IPS-20b (cell line): Measurements from ENCODE around the gene PRSS58.

Experiments
- H3K27ac ChIP-seq: one replicate; pipeline ENCODE4 v1.5.1; 2013; ENCODE audit warnings: low read length
- H3K27me3 ChIP-seq: 2 replicates; pipeline ENCODE4 v1.6.1; 2013; ENCODE audit warnings: mild to moderate bottlenecking, low read length, inconsistent platforms; ENCODE audit not compliant: insufficient read depth
- H3K36me3 ChIP-seq: 2 replicates; pipeline ENCODE4 v1.6.1; 2013; ENCODE audit warnings: low read depth, mild to moderate bottlenecking, inconsistent platforms, low read length, moderate library complexity; ENCODE audit not compliant: insufficient read depth
- H3K4me1 ChIP-seq: 2 replicates; pipeline ENCODE4 v1.6.1; 2013; ENCODE audit warnings: mild to moderate bottlenecking, control low read depth, inconsistent platforms, low read length, moderate library complexity; ENCODE audit not compliant: insufficient read depth
- H3K4me3 ChIP-seq: 2 replicates; pipeline ENCODE4 v1.5.1; 2013; ENCODE audit warnings: mild to moderate bottlenecking, low read length, inconsistent platforms
- H3K9ac ChIP-seq: 2 replicates; pipeline ENCODE4 v1.6.1; 2013; ENCODE audit warnings: low read depth, mild to moderate bottlenecking, inconsistent platforms, low read length, moderate library complexity
- H3K9me3 ChIP-seq: 2 replicates; pipeline ENCODE4 v1.6.1; 2013; ENCODE audit warnings: mild to moderate bottlenecking, low read depth, low read length, inconsistent platforms; ENCODE audit not compliant: insufficient read depth

Gene PRSS58, protein sequence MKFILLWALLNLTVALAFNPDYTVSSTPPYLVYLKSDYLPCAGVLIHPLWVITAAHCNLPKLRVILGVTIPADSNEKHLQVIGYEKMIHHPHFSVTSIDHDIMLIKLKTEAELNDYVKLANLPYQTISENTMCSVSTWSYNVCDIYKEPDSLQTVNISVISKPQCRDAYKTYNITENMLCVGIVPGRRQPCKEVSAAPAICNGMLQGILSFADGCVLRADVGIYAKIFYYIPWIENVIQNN

GRCh38 chr7:142257958-142258357 lies at the start of gene PRSS58:
PRSS58 (minus strand) TSS chr7:142258058; CDS start chr7:142257707, 351 bp downstream.
- Histone ChIP-seq H3K4me3 (no peak within 1 kb of the TSS), H3K4me1 (no peaks in the 10 kb centered on the region), H3K27ac (no peak within 1 kb of the TSS), H3K27me3 (no peaks in the 10 kb centered on the region), H3K9me3 (peaks cover 7% of the 10 kb centered on the region), H3K36me3 (no peaks in the 10 kb centered on the region), H3K9ac (no peak within 1 kb of the TSS)

GRCh38 chr7:142307246-142307900 lies 49.5 kb upstream of the PRSS58 start:
- H3K9me3 ChIP-seq: no peaks in the 10 kb centered on the region
- H3K36me3 ChIP-seq: no peaks in the 10 kb centered on the region
- H3K27me3 ChIP-seq: no peaks in the 10 kb centered on the region; the same call in 1 of the 2 replicates
- H3K4me3 ChIP-seq: no peak overlapping the region
- no peaks in the 10 kb centered on the region for H3K4me1 ChIP-seq
- H3K9ac ChIP-seq: no peak overlapping the region
- no peak overlapping the region for H3K27ac ChIP-seq

DNA sequence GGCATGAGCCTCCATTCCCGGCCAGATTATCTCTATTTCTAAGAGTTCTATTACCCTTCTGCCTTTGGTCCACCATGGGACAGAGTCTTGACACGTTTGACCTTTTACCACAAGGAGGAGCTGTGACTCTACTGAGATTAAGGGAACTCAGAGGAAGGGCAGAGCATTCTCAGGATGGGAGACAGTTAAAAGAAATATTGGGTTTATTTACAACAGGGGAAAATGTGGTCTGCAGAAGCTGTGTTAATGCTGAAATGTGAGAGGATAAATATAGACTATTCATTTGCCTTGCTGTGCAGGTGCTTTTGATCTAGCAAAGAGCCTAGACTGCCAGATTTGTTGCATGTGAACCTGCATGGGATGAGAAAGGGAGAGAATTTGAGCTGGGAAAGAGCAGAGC lies 45.8 kb upstream of the PRSS58 start:
- Histone ChIP-seq H3K4me3 (no peak overlapping the region), H3K27me3 (peaks cover 8% of the 10 kb centered on the region; the same call in 1 of the 2 replicates), H3K4me1 (no peaks in the 10 kb centered on the region), H3K27ac (no peak overlapping the region), H3K9ac (no peak overlapping the region), H3K9me3 (no peaks in the 10 kb centered on the region), H3K36me3 (no peaks in the 10 kb centered on the region)

GRCh38 chr7:142301923-142302550 lies 44.2 kb upstream of the PRSS58 start:
- Histone ChIP-seq H3K4me1 (no peaks in the 10 kb centered on the region), H3K27me3 (peaks cover 14% of the 10 kb centered on the region; the same call in 1 of the 2 replicates), H3K27ac (no peak overlapping the region), H3K4me3 (no peak overlapping the region), H3K9me3 (no peaks in the 10 kb centered on the region), H3K36me3 (no peaks in the 10 kb centered on the region), H3K9ac (no peak overlapping the region)

- no peaks in the 10 kb centered on the region for H3K4me1 ChIP-seq
- no peak overlapping the region for H3K9ac ChIP-seq
- no peaks in the 10 kb centered on the region for H3K36me3 ChIP-seq
- H3K9me3 ChIP-seq: no peaks in the 10 kb centered on the region
- no peak overlapping the region for H3K27ac ChIP-seq
- peaks cover 14% of the 10 kb centered on the region; the same call in 1 of the 2 replicates for H3K27me3 ChIP-seq
- no peak overlapping the region for H3K4me3 ChIP-seq
These were observed 43.4 kb upstream of the PRSS58 start for GRCh38 chr7:142301299-142301698.

GRCh38 chr7:142300689-142301088 lies 42.8 kb upstream of the PRSS58 start:
- H3K27ac ChIP-seq: no peak overlapping the region
- H3K9ac ChIP-seq: no peak overlapping the region
- H3K4me3 ChIP-seq: no peak overlapping the region

DNA sequence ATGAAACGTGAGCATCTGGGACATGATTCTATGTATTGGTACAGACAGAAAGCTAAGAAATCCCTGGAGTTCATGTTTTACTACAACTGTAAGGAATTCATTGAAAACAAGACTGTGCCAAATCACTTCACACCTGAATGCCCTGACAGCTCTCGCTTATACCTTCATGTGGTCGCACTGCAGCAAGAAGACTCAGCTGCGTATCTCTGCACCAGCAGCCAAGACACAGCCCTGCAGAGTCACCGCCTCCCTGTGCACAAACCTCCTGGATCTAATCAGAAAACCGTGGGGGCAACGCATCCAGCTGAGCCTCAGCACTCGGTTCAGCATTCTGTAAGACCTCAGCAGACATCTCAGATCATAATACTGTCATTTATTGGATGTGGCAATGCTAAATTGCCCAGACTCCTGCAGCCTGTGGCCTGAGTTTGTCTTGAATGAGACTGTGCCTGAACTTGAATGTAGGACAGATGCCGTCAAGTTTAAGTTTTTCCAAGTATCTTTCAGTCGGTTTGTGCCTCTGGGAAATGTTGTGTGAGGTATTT lies 41.5 kb upstream of the PRSS58 start:
- H3K9me3 ChIP-seq: no peaks in the 10 kb centered on the region
- no peak overlapping the region for H3K4me3 ChIP-seq
- no peak overlapping the region for H3K27ac ChIP-seq
- H3K36me3 ChIP-seq: no peaks in the 10 kb centered on the region
- no peak overlapping the region for H3K9ac ChIP-seq
- no peaks in the 10 kb centered on the region for H3K4me1 ChIP-seq
- H3K27me3 ChIP-seq: peaks cover 14% of the 10 kb centered on the region; the same call in 1 of the 2 replicates

More at GRCh38 chr7:142300689-142301088, 42.8 kb upstream of the PRSS58 start:
- H3K27me3 ChIP-seq: peaks cover 14% of the 10 kb centered on the region; the same call in 1 of the 2 replicates
- H3K36me3 ChIP-seq: no peaks in the 10 kb centered on the region
- no peaks in the 10 kb centered on the region for H3K9me3 ChIP-seq
- H3K4me1 ChIP-seq: no peaks in the 10 kb centered on the region

DNA sequence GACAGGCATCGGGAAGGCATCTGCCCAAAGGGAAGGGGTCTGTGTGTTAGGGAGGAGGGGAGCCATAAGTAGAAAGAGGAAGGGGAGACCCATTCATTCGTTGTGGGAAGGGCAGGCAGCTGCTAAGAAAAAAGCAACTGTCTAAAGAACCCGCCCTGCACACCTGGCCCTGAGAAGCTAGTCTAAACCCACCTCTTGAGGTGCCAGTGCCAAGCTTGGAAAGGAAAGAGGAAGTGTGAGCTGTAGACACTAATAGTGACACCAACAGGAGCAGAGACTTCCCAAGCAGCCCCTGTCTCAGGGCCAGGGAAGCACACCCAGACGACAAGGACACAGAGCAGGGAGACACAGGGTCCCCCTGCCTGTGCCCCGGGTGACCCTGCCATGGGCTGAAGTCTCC lies 40.8 kb upstream of the PRSS58 start:
- Histone ChIP-seq H3K27ac (no peak overlapping the region), H3K27me3 (peaks cover 14% of the 10 kb centered on the region; the same call in 1 of the 2 replicates), H3K9me3 (no peaks in the 10 kb centered on the region), H3K4me3 (no peak overlapping the region), H3K9ac (no peak overlapping the region), H3K36me3 (no peaks in the 10 kb centered on the region), H3K4me1 (no peaks in the 10 kb centered on the region)

- Histone ChIP-seq H3K9me3 (no peaks in the 10 kb centered on the region), H3K4me1 (no peaks in the 10 kb centered on the region), H3K36me3 (no peaks in the 10 kb centered on the region), H3K9ac (no peak overlapping the region), H3K4me3 (no peak overlapping the region), H3K27me3 (peaks cover 14% of the 10 kb centered on the region; the same call in 1 of the 2 replicates), H3K27ac (no peak overlapping the region)
These were observed 40.2 kb upstream of the PRSS58 start for GRCh38 chr7:142298009-142298408.

DNA sequence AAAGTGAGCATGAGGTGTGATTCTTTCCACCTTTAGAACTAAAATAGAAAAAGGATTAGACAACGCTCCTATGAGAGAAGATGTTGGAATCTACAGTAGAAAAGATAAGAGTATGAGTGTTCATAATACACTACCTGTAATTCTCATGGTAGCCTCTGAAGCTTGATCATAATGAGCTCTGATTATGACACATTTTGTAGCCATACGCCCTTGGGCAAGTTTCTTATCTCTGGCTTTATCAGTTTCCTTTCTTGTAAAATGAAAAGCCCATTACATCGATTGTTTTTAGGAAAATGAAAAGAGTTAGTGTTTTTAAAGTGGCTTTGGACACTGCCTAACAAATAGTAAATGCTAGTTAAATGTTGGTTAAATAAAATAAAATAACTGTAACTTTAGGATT lies 22.4 kb upstream of the PRSS58 start:
- no peak overlapping the region for H3K9ac ChIP-seq
- H3K36me3 ChIP-seq: no peaks in the 10 kb centered on the region
- H3K4me3 ChIP-seq: no peak overlapping the region
- peaks cover 3% of the 10 kb centered on the region; the same call in 1 of the 2 replicates for H3K9me3 ChIP-seq
- no peaks in the 10 kb centered on the region for H3K4me1 ChIP-seq
- no peak overlapping the region for H3K27ac ChIP-seq
- no peaks in the 10 kb centered on the region for H3K27me3 ChIP-seq

DNA sequence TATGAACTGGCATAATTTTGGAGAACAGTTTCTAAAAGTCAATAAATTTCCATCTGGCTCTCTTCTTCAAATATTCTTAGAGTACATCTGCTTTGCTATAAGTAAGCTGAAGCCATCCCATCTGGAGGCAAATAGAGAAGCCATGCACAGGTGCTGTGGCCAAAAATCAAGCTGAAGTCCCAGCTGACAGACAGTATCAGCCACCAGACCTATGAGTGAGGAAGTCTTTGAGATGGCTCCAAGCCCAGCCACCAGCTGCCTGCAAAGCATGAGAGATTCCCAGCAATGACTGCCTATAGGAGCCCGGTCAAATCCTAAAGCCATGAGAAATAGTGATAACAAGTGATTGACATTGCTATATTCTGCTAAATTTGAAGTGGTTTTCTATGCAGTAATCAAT lies 21.7 kb upstream of the PRSS58 start:
- no peaks in the 10 kb centered on the region for H3K4me1 ChIP-seq
- no peak overlapping the region for H3K4me3 ChIP-seq
- H3K9ac ChIP-seq: no peak overlapping the region
- H3K36me3 ChIP-seq: no peaks in the 10 kb centered on the region
- no peak overlapping the region for H3K27ac ChIP-seq
- no peaks in the 10 kb centered on the region for H3K27me3 ChIP-seq
- peaks cover 9% of the 10 kb centered on the region for H3K9me3 ChIP-seq
